Karpas-422 (cell line): Measurements from ENCODE around the gene SGCA. TPM values are rescaled to one million over a fixed set of nuclear protein-coding genes. Genes with fewer than 3 reads are reported as not detected.

ENCODE experiments used
- DNase-seq: peaks from one replicate; pipeline ENCODE4 v3.0.0-alpha.2; 2015
- H2AFZ ChIP-seq: fragments of 200-600 bp; sonication (generic); 2 replicates; pipeline ENCODE4 v1.6.1; 2014; ENCODE audit warnings: antibody characterized with exemption, low read length, mixed read lengths
- H3K27ac ChIP-seq: fragments of 200-600 bp; sonication (generic); 2 replicates; pipeline ENCODE4 v1.5.1; 2014; ENCODE audit warnings: mild to moderate bottlenecking, low read length, moderate library complexity
- H3K27me3 ChIP-seq: fragments of 200-600 bp; sonication (generic); 2 replicates; pipeline ENCODE4 v1.6.1; 2014; ENCODE audit warnings: low read length, mixed read lengths
- H3K36me3 ChIP-seq: fragments of 200-600 bp; sonication (generic); 2 replicates; pipeline ENCODE4 v1.6.1; 2014; ENCODE audit warnings: low read length, mixed read lengths; ENCODE audit not compliant: insufficient read depth
- H3K4me1 ChIP-seq: fragments of 200-600 bp; sonication (generic); 2 replicates; pipeline ENCODE4 v1.6.1; 2014; ENCODE audit warnings: mild to moderate bottlenecking, low read length, mixed read lengths
- H3K4me2 ChIP-seq: fragments of 200-600 bp; sonication (generic); 2 replicates; pipeline ENCODE4 v1.6.1; 2014; ENCODE audit warnings: low read length, low read depth, mild to moderate bottlenecking; ENCODE audit not compliant: poor library complexity, severe bottlenecking
- H3K4me3 ChIP-seq: fragments of 200-600 bp; sonication (generic); 2 replicates; pipeline ENCODE4 v1.5.1; 2014; ENCODE audit warnings: mild to moderate bottlenecking, antibody characterized with exemption, low read length, mixed read lengths
- H3K79me2 ChIP-seq: fragments of 200-600 bp; sonication (generic); 2 replicates; pipeline ENCODE4 v1.6.1; 2014; ENCODE audit warnings: mild to moderate bottlenecking, low read length, mixed read lengths
- H3K9ac ChIP-seq: fragments of 200-600 bp; sonication (generic); 2 replicates; pipeline ENCODE4 v1.6.0; 2014; ENCODE audit warnings: low read length
- H3K9me2 ChIP-seq: fragments of 200-600 bp; sonication (generic), shearing (Covaris generic); replicated peaks from 2 replicates; pipeline ENCODE4 v1.6.0; 2014; ENCODE audit warnings: mild to moderate bottlenecking, low read length, moderate library complexity; ENCODE audit not compliant: insufficient read depth
- H3K9me3 ChIP-seq: fragments of 300-700, 200-600 bp; sonication (generic); 2 replicates; pipeline ENCODE4 v1.6.1; 2014; ENCODE audit warnings: low read length, mixed read lengths
- H4K20me1 ChIP-seq: fragments of 200-600 bp; sonication (generic); 2 replicates; pipeline ENCODE4 v1.6.1; 2014; ENCODE audit warnings: mild to moderate bottlenecking, antibody characterized with exemption, low read length, low read depth; ENCODE audit not compliant: insufficient read depth
- total RNA-seq: library from RNA; depleted of rRNA; stranded (reverse); fragments of >200 nt; shearing (Covaris generic); gene quantifications from 2 replicates; pipeline ENCODE4 v1.2.3, GENCODE V29; 2014; ENCODE audit warnings: low replicate concordance; rRNA removed

Gene SGCA
- total RNA-seq, 1 experiment from 2014 or later, result not detected

DNA sequence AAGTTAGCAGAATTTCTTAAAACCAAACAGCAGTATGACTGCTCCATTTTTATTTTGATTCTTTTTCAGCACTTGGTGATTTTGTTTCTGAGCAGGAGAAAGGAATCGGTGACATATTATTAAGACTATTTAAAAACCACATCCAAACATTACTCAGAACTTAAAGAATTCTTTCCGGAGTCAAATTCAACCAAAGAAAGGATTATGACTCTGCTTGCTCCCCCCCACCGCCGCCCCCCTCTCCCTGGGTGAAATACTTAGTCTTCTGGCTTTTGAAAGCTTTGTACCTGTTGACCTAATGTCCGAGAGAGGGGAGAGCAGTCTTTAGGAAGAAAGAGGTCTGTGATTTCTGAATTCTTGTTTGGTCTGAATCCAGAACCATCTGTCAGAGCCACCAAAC, 53.5 kb downstream of the SGCA start:
- Histone ChIP-seq H2AFZ (no peak overlapping the region), H3K4me2 (no peak overlapping the region), H3K36me3 (no peaks in the 10 kb centered on the region), H3K9me2 (no peaks in the 10 kb centered on the region), H3K79me2 (no peaks in the 10 kb centered on the region), H3K9ac (no peak overlapping the region), H4K20me1 (no peaks in the 10 kb centered on the region), H3K27me3 (no peaks in the 10 kb centered on the region), H3K4me3 (no peak overlapping the region), H3K4me1 (no peaks in the 10 kb centered on the region), H3K27ac (no peak overlapping the region), H3K9me3 (no peaks in the 10 kb centered on the region)
- DNase-seq, result no peak

DNA sequence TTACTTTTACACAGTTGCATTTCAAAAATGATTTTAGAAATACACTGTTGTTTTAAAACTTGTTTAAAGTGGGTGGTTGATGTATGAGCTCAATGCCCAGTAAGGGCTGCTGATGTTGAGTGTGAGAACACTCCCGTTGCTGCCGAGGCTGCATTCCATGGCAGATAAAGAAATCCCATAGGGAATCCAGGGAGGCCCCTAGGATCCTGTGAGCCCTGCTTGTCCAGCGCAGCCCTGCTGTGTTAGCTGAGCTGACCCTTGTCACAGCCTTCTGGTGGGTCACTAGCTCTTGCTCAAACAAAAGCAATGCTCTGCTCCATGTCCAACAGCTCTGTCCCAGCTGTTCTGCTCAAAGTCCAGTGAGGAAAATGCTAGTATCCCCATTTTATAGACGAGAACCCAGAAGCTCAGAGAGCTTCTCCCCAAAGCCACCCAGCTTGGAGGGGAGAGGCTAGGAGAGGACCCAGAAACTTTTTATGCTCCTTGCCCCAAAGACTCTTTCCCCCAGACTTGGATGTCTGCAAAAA, 54.2 kb downstream of the SGCA start:
- no peak overlapping the region for H2AFZ ChIP-seq

DNA sequence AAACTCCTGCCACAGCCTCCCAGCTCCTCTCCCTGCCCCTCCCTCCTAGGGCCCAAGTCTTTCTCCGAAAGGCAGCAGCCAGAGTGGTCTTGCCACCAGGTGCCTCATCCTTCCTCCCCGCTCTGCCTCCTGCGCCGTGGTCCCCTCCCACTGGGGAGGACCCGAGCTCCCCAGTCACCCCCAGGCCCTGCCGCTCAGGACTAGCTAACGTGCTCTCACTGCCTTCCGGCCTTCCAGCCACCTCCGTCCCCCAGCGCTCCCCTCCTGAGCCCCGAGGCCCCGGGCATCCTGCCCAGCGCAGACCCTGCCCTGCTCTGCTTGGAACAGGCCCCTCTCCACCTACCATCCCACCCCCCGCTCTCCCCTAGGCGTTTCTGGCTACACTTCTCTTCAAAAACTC, 55.0 kb downstream of the SGCA start:
- no peaks in the 10 kb centered on the region for H3K36me3 ChIP-seq
- DNase-seq, result no peak
- H3K4me2 ChIP-seq, result no peak overlapping the region
- no peaks in the 10 kb centered on the region for H3K27me3 ChIP-seq
- no peak overlapping the region for H3K4me3 ChIP-seq
- H3K9ac ChIP-seq, result no peak overlapping the region
- H3K4me1 ChIP-seq, result no peaks in the 10 kb centered on the region
- H3K27ac ChIP-seq, result no peak overlapping the region
- no peaks in the 10 kb centered on the region for H3K9me2 ChIP-seq
- no peak overlapping the region for H2AFZ ChIP-seq
- no peaks in the 10 kb centered on the region for H3K9me3 ChIP-seq
- H3K79me2 ChIP-seq, result no peaks in the 10 kb centered on the region
- H4K20me1 ChIP-seq, result no peaks in the 10 kb centered on the region

More for the DNA sequence above, 54.2 kb downstream of the SGCA start:
- H3K79me2 ChIP-seq, result no peaks in the 10 kb centered on the region
- H3K9ac ChIP-seq, result no peak overlapping the region
- H3K27ac ChIP-seq, result no peak overlapping the region
- no peaks in the 10 kb centered on the region for H3K27me3 ChIP-seq
- no peaks in the 10 kb centered on the region for H3K4me1 ChIP-seq
- H3K4me3 ChIP-seq, result no peak overlapping the region
- no peaks in the 10 kb centered on the region for H4K20me1 ChIP-seq
- no peaks in the 10 kb centered on the region for H3K9me3 ChIP-seq
- H3K9me2 ChIP-seq, result no peaks in the 10 kb centered on the region
- no peak for DNase-seq
- no peak overlapping the region for H3K4me2 ChIP-seq
- no peaks in the 10 kb centered on the region for H3K36me3 ChIP-seq

DNA sequence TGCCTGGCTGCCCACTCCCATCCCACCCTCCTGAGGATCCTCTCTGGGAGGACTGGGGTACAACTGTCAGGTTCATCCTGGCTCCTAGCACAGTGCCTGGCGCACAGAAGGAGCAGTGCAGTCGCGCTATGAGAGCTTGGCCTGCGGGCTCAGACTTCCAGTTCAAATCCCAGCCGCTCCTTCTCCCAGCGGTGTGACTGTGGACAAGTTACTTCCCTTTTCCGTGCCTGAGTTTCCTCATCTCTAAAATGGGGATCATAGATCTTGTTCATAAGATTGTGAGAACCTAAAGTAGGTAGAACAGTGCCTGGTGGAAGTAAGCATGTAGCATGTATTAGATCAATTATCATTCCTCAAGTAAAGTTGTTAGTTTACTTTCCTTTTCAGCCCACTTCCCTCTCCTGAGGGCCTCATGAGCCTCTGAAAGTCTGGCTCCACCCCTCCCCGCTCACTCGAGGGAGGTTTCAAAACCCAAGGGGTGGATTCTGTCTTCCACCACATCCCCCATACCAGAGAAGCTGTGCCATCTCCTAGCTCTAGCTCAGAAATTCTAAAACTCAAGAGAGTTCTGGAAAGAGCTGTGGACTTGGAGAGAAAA, 55.6 kb downstream of the SGCA start:
- no peak overlapping the region for H3K9ac ChIP-seq
- no peaks in the 10 kb centered on the region for H3K9me2 ChIP-seq
- no peak for DNase-seq
- no peak overlapping the region for H3K27ac ChIP-seq
- H3K36me3 ChIP-seq, result no peaks in the 10 kb centered on the region
- H4K20me1 ChIP-seq, result no peaks in the 10 kb centered on the region
- no peak overlapping the region for H3K4me3 ChIP-seq
- H3K27me3 ChIP-seq, result no peaks in the 10 kb centered on the region
- no peaks in the 10 kb centered on the region for H3K9me3 ChIP-seq
- H3K4me1 ChIP-seq, result no peaks in the 10 kb centered on the region
- no peaks in the 10 kb centered on the region for H3K79me2 ChIP-seq
- no peak overlapping the region for H3K4me2 ChIP-seq
- H2AFZ ChIP-seq, result no peak overlapping the region

DNA sequence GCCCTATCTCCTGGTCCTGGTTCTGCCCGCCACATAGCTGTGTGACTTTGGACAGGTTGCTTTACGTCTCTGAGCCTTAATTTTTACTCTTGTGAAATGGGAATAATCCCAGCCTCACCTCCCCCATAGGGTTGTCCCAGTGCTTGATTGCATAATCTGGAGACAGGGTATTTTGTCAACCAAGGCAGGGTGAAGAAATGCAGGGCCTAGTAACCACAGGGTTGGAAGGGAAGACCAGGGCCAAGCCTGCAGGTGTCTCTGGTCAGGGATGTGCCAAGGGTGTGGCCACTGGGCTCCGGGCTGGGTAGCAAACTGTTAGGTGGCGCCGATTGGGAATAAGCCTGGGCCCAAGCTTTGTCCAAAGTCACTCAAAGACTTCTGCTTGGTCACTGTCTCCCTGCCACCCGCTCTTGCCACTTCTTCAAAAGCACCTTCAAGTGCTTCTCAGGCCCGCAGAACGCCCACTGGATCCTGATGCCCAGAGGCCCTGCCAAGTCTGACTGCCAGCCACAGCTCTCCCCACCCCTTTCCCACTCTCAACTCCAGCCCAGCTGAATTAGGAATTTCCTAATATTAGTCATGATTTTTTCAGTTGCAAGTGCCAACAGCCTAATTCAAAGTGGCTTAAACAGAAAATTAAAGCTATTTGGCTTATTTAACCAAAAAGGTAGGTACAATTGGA, 56.2 kb downstream of the SGCA start:
- Histone ChIP-seq H3K79me2 (no peaks in the 10 kb centered on the region), H3K9ac (no peak overlapping the region), H2AFZ (no peak overlapping the region), H3K36me3 (no peaks in the 10 kb centered on the region), H3K9me3 (no peaks in the 10 kb centered on the region), H3K9me2 (no peaks in the 10 kb centered on the region), H3K4me1 (no peaks in the 10 kb centered on the region), H3K4me3 (no peak overlapping the region), H3K27ac (no peak overlapping the region), H4K20me1 (no peaks in the 10 kb centered on the region), H3K27me3 (no peaks in the 10 kb centered on the region), H3K4me2 (no peak overlapping the region)
- DNase-seq, result no peak

DNA sequence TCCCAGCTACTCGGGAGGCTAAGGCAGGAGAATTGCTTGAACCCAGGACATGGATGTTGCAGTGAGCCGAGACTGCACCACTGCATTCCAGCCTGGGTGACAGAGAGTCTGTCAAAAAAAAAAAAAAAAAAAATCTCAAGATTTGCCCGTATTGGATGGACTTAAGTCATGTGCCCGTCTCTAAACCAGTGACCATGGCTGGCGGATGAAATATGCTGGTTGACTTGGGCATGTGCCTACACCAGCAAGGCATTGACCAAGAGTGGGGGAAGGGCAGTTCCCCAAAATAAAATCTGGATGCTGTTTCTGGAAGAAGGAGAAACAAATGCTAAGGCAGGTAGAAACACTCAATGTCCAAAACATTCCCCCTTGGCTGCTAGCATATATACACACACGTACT, 57.1 kb downstream of the SGCA start:
- H3K9ac ChIP-seq, result no peak overlapping the region
- H3K36me3 ChIP-seq, result no peaks in the 10 kb centered on the region
- no peaks in the 10 kb centered on the region for H3K79me2 ChIP-seq
- no peak overlapping the region for H2AFZ ChIP-seq
- no peaks in the 10 kb centered on the region for H4K20me1 ChIP-seq
- H3K4me1 ChIP-seq, result no peaks in the 10 kb centered on the region
- no peaks in the 10 kb centered on the region for H3K9me2 ChIP-seq
- H3K4me3 ChIP-seq, result no peak overlapping the region
- no peak for DNase-seq
- H3K9me3 ChIP-seq, result no peaks in the 10 kb centered on the region
- H3K27me3 ChIP-seq, result no peaks in the 10 kb centered on the region
- H3K4me2 ChIP-seq, result no peak overlapping the region
- no peak overlapping the region for H3K27ac ChIP-seq

Other genes starting within 250 kb of the SGCA start
- gene DLX4, start 196.8 kb upstream of the SGCA start, total RNA-seq, result not detected in 2 replicates
- gene DLX3, start 170.8 kb upstream of the SGCA start, total RNA-seq, result 0.22 TPM in 1 of 2 replicates, not detected in the other
- gene ITGA3, start 109.9 kb upstream of the SGCA start, total RNA-seq, result 1.0 and 1.6 TPM in 2 replicates
- gene PDK2, start 70.7 kb upstream of the SGCA start, total RNA-seq, result not detected in 2 replicates
- not detected in 2 replicates for gene SAMD14, start 35.8 kb upstream of the SGCA start, total RNA-seq
- 41.0 and 106 TPM in 2 replicates for gene PPP1R9B, start 15.3 kb upstream of the SGCA start, total RNA-seq
- not detected in 2 replicates for gene COL1A1, start 35.6 kb downstream of the SGCA start, total RNA-seq
- not detected in 2 replicates for gene TMEM92, start 108.5 kb downstream of the SGCA start, total RNA-seq
- gene XYLT2, start 180.1 kb downstream of the SGCA start, total RNA-seq, result 11.4 and 30.4 TPM in 2 replicates
- gene MRPL27, start 207.2 kb downstream of the SGCA start, total RNA-seq, result 22.3 and 48.6 TPM in 2 replicates
- 10.6 and 18.8 TPM in 2 replicates for gene EME1, start 207.2 kb downstream of the SGCA start, total RNA-seq
- gene LRRC59, start 231.5 kb downstream of the SGCA start, total RNA-seq, result 53.3 and 68.0 TPM in 2 replicates